Neural progenitor cell (in vitro differentiated cells): ENCODE results near the gene RNH1. TPM values are rescaled to one million over a fixed set of nuclear protein-coding genes. Genes with fewer than 3 reads are reported as not detected.
"Not testable (repeated sequence)": the region's sequence is repeated elsewhere in the genome, so short reads cannot be mapped to it uniquely, and the experiment has no call there.

Experiments
- DNase-seq: peaks from one replicate; pipeline ENCODE4 v3.0.0-alpha.2; 2016; ENCODE audit warnings: low spot score
- H2AFZ ChIP-seq: fragments of 200-600 bp; sonication (generic); replicated peaks from 2 replicates; pipeline ENCODE4 v1.6.1; 2016; ENCODE audit warnings: antibody characterized with exemption
- H3F3A ChIP-seq: fragments of 200-600 bp; sonication (generic); 2 replicates; pipeline ENCODE4 v1.6.1; 2016; ENCODE audit warnings: antibody characterized with exemption, low read depth
- H3K27ac ChIP-seq: fragments of 200-600 bp; sonication (generic); 2 replicates; pipeline ENCODE4 v1.5.1; 2016; ENCODE audit warnings: mild to moderate bottlenecking
- H3K27me3 ChIP-seq: fragments of 200-600 bp; sonication (generic); 2 replicates; pipeline ENCODE4 v1.6.1; 2016; ENCODE audit warnings: mild to moderate bottlenecking, moderate library complexity
- H3K36me3 ChIP-seq: fragments of 200-600 bp; sonication (generic); 2 replicates; pipeline ENCODE4 v1.5.1; 2016
- H3K4me1 ChIP-seq: fragments of 200-600 bp; sonication (generic); 2 replicates; pipeline ENCODE4 v1.6.1; 2016; ENCODE audit warnings: mixed run types
- H3K4me2 ChIP-seq: fragments of 200-600 bp; sonication (generic); 2 replicates; pipeline ENCODE4 v1.6.1; 2016
- H3K4me3 ChIP-seq: fragments of 200-600 bp; sonication (generic); 2 replicates; pipeline ENCODE4 v1.5.1; 2016
- H3K79me2 ChIP-seq: fragments of 200-600 bp; sonication (generic); 2 replicates; pipeline ENCODE4 v1.6.1; 2016; ENCODE audit warnings: low read depth
- H3K9ac ChIP-seq: fragments of 200-600 bp; sonication (generic); 2 replicates; pipeline ENCODE4 v1.6.1; 2016
- H3K9me3 ChIP-seq: fragments of 200-600 bp; sonication (generic); 2 replicates; pipeline ENCODE4 v1.5.1; 2016; ENCODE audit warnings: low read depth
- H4K20me1 ChIP-seq: fragments of 200-600 bp; sonication (generic); 2 replicates; pipeline ENCODE4 v1.6.1; 2016; ENCODE audit warnings: low read depth
- H3K27ac Mint-ChIP-seq: 3 replicates; pipeline ENCODE4 v1.8.0; 2021; ENCODE audit warnings: mixed read lengths
- H3K27me3 Mint-ChIP-seq: 2 replicates; pipeline ENCODE4 v1.8.0; 2022; ENCODE audit warnings: low read depth, mild to moderate bottlenecking, inconsistent platforms, moderate library complexity, mixed read lengths; ENCODE audit not compliant: insufficient read depth
- H3K36me3 Mint-ChIP-seq: 3 replicates; pipeline ENCODE4 v1.8.0; 2021; ENCODE audit warnings: mixed read lengths
- H3K4me1 Mint-ChIP-seq: 3 replicates; pipeline ENCODE4 v1.8.0; 2021; ENCODE audit warnings: mixed read lengths
- H3K4me3 Mint-ChIP-seq: 3 replicates; pipeline ENCODE4 v1.8.0; 2021; ENCODE audit warnings: mild to moderate bottlenecking, moderate library complexity, mixed read lengths
- H3K9me3 Mint-ChIP-seq: 3 replicates; pipeline ENCODE4 v1.8.0; 2020; ENCODE audit warnings: mixed read lengths
- CTCF ChIP-seq: fragments of 200-600 bp; sonication (generic); IDR thresholded peaks from 2 replicates; pipeline ENCODE4 v1.5.1; 2017; ENCODE audit warnings: antibody characterized with exemption, mild to moderate bottlenecking
- EZH2 ChIP-seq: fragments of 200-600 bp; sonication (generic); IDR thresholded peaks from 2 replicates; pipeline ENCODE4 v1.6.1; 2017; ENCODE audit warnings: antibody characterized with exemption, mild to moderate bottlenecking, moderate library complexity
- EZH2phosphoT487 ChIP-seq: fragments of 200-600 bp; sonication (generic); IDR thresholded peaks from 2 replicates; pipeline ENCODE4 v1.6.1; 2017; ENCODE audit warnings: antibody characterized with exemption
- total RNA-seq: library from RNA; depleted of rRNA; stranded (reverse); fragments of >200 nt; gene quantifications from 2 replicates; pipeline ENCODE4 v1.2.3, GENCODE V29; 2015; ENCODE audit warnings: low replicate concordance

The RNH1 gene
- total RNA-seq, 1 donor from 2014 or later, result 10.5 TPM

DNA sequence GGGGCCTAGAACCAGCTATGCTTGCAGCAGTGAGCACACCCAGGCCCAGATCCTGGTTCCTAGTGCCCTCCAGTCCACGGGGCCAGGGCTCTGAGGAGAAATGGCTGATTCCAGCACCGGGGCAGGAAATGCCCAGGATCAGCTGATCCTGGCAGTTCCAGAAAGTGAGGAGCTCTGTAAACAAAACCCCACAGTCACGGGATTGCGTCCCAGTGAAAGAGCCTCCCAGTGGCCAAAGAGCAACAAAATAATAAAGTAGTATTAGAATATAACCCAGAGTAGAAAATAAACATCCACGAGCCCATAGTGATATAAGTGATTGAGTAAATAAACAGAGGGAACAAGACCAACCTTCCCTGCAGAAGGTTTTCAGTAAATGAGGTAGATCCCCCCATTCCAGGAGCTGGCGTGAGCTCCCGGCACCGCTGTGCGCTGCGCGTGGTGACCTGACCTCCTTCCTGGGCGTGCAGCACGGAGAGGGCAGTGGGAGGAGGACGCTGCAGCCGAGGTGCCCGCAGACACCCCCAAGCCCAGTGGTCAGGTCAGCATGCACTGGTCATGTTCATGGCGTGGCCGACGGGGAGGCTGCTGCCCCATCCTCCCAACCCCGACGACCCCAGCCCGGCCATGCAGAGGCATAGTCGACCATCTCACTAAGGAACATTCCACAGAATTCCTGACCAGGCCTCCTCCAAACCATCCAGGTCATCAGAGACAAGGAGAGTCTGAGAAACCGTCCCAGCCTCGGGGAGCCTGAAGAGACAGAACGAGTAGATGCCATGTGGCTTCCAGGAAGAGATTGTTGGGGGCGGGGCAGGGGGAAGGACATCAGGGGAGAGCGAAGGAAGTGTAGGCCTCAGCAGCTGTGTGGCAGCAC, 37.1 kb downstream of the RNH1 start:
- H3K4me3 Mint-ChIP-seq, result no peak overlapping the region
- peak overlapping the region; percentile 84 for H3K27ac Mint-ChIP-seq
- no peaks in the 10 kb centered on the region for H3K27me3 Mint-ChIP-seq
- no peak for TF ChIP-seq CTCF
- no peak for TF ChIP-seq EZH2
- no peak for TF ChIP-seq EZH2phosphoT487
- H3K9me3 Mint-ChIP-seq, result no peaks in the 10 kb centered on the region
- Histone ChIP-seq H3F3A (peaks cover 6% of the 10 kb centered on the region), H3K27ac (peak overlapping the region; percentile 34), H3K4me1 (no peaks in the 10 kb centered on the region), H3K9me3 (no peaks in the 10 kb centered on the region), H3K4me3 (no peak overlapping the region), H3K79me2 (peaks cover 7% of the 10 kb centered on the region), H3K36me3 (no peaks in the 10 kb centered on the region), H2AFZ (no peak overlapping the region), H4K20me1 (peaks cover 2% of the 10 kb centered on the region), H3K27me3 (no peaks in the 10 kb centered on the region), H3K9ac (no peak overlapping the region), H3K4me2 (no peak overlapping the region)
- DNase-seq, result no peak
- H3K4me1 Mint-ChIP-seq, result peaks cover 19% of the 10 kb centered on the region
- H3K36me3 Mint-ChIP-seq, result peaks cover 8% of the 10 kb centered on the region

DNA sequence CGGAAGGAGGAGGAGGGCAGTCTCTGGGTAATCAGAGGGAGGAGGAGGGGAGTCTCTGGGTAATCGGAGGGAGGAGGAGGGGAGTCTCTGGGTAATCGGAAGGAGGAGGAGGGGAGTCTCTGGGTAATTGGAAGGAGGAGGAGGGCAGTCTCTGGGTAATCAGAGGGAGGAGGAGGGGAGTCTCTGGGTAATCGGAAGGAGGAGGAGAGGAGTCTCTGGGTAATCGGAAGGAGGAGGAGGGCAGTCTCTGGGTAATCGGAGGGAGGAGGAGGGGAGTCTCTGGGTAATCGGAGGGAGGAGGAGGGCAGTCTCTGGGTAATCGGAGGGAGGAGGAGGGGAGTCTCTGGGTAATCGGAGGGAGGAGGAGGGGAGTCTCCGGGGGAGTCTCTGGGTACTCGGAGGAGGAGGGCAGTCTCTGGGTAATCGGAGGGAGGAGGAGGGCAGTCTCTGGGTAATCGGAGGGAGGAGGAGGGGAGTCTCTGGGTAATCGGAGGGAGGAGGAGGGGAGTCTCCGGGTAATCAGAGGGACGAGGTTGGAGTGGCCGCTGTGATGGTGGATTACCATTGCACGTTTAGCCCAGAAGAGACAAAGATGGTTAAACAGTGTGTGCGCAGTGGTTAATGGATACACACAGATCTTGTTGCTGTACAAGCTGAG, 37.9 kb downstream of the RNH1 start:
- not testable (repeated sequence) for H3K4me1 ChIP-seq, H3K9me3 ChIP-seq, H3K79me2 ChIP-seq, H3K4me3 ChIP-seq, H3K27me3 Mint-ChIP-seq, H3K36me3 ChIP-seq, H3K9ac ChIP-seq, H3K9me3 Mint-ChIP-seq, H3K27me3 ChIP-seq, H3K4me3 Mint-ChIP-seq, H3K4me2 ChIP-seq, H4K20me1 ChIP-seq, DNase-seq, H3F3A ChIP-seq, H2AFZ ChIP-seq
- peaks cover 10% of the 10 kb centered on the region for H3K36me3 Mint-ChIP-seq
- H3K27ac Mint-ChIP-seq, result peak overlapping the region; percentile 84
- peaks cover 19% of the 10 kb centered on the region for H3K4me1 Mint-ChIP-seq
- peak overlapping the region; percentile 34 for H3K27ac ChIP-seq

- peaks cover 2% of the 10 kb centered on the region for H4K20me1 ChIP-seq
- no peaks in the 10 kb centered on the region for H3K9me3 ChIP-seq
- no peaks in the 10 kb centered on the region for H3K9me3 Mint-ChIP-seq
- peaks cover 19% of the 10 kb centered on the region for H3K4me1 Mint-ChIP-seq
- H3K4me1 ChIP-seq, result no peaks in the 10 kb centered on the region
- no peak overlapping the region for H3K4me3 Mint-ChIP-seq
- peaks cover 3% of the 10 kb centered on the region for H3K79me2 ChIP-seq
- H3K36me3 ChIP-seq, result no peaks in the 10 kb centered on the region
- no peaks in the 10 kb centered on the region for H3K27me3 ChIP-seq
- no peak for DNase-seq
- H3F3A ChIP-seq, result peaks cover 6% of the 10 kb centered on the region
- H3K27me3 Mint-ChIP-seq, result no peaks in the 10 kb centered on the region
- no peak overlapping the region for H3K4me2 ChIP-seq
- TF ChIP-seq CTCF (no peak), EZH2 (no peak), EZH2phosphoT487 (no peak)
- H3K36me3 Mint-ChIP-seq, result peaks cover 10% of the 10 kb centered on the region
- no peak overlapping the region for H3K27ac ChIP-seq
- no peak overlapping the region for H3K4me3 ChIP-seq
- no peak overlapping the region for H2AFZ ChIP-seq
- H3K27ac Mint-ChIP-seq, result peak overlapping the region; percentile 92
- H3K9ac ChIP-seq, result peak overlapping the region; percentile 42
Observed at GRCh38 chr11:468493-468892, 38.5 kb downstream of the RNH1 start.

GRCh38 chr11:468036-468435, 39.0 kb downstream of the RNH1 start:
- Histone ChIP-seq H2AFZ (no peak overlapping the region), H3K4me3 (no peak overlapping the region), H3K4me2 (no peak overlapping the region), H3F3A (peaks cover 6% of the 10 kb centered on the region), H4K20me1 (peaks cover 2% of the 10 kb centered on the region), H3K27ac (no peak overlapping the region), H3K27me3 (no peaks in the 10 kb centered on the region), H3K36me3 (no peaks in the 10 kb centered on the region), H3K4me1 (no peaks in the 10 kb centered on the region), H3K9ac (peak overlapping the region; percentile 42), H3K79me2 (peaks cover 3% of the 10 kb centered on the region), H3K9me3 (no peaks in the 10 kb centered on the region)
- H3K4me3 Mint-ChIP-seq, result no peak overlapping the region
- peaks cover 17% of the 10 kb centered on the region for H3K4me1 Mint-ChIP-seq
- H3K27me3 Mint-ChIP-seq, result no peaks in the 10 kb centered on the region
- DNase-seq, result no peak
- H3K9me3 Mint-ChIP-seq, result no peaks in the 10 kb centered on the region
- TF ChIP-seq CTCF, result no peak
- no peak for TF ChIP-seq EZH2
- TF ChIP-seq EZH2phosphoT487, result no peak
- H3K27ac Mint-ChIP-seq, result peak overlapping the region; percentile 92
- peaks cover 10% of the 10 kb centered on the region for H3K36me3 Mint-ChIP-seq
